Measurements from ENCODE around the gene ANKRD9. TPM values are rescaled to one million over a fixed set of nuclear protein-coding genes. Genes with fewer than 3 reads are reported as not detected.

ANKRD9 gene
- total RNA-seq, 1 donor from 2014 or later = 16.1 TPM

GRCh38 chr14:102512793-102513300, 3.3 kb upstream of the ANKRD9 start:
- ATAC-seq = no peak

- no peak for ATAC-seq
Measured at GRCh38 chr14:102511538-102511937, 2.0 kb upstream of the ANKRD9 start.

GRCh38 chr14:102510616-102511520, 1.3 kb upstream of the ANKRD9 start:
- ATAC-seq = peak; percentile 61

- ATAC-seq = peak; percentile 43
Measured at GRCh38 chr14:102508774-102509745, 516 bp downstream of the ANKRD9 start.

GRCh38 chr14:102508410-102508773, 1.2 kb downstream of the ANKRD9 start:
- ATAC-seq = peak; percentile 55

- no peak for ATAC-seq
Measured at GRCh38 chr14:102507857-102508312, 1.7 kb downstream of the ANKRD9 start.

- ATAC-seq = no peak
Measured at GRCh38 chr14:102507081-102507856, 2.3 kb downstream of the ANKRD9 start.

GRCh38 chr14:102506626-102506925, 3.0 kb downstream of the ANKRD9 start:
- ATAC-seq = no peak

- no peak for ATAC-seq
Measured at GRCh38 chr14:102505775-102506625, 3.6 kb downstream of the ANKRD9 start.

- no peak for ATAC-seq
Measured at GRCh38 chr14:102505000-102505619, 4.5 kb downstream of the ANKRD9 start.

GRCh38 chr14:102504328-102504999, 5.1 kb downstream of the ANKRD9 start:
- no peak for ATAC-seq

- peak; percentile 7 for ATAC-seq
Measured at GRCh38 chr14:102503641-102504327, 5.8 kb downstream of the ANKRD9 start.

- ATAC-seq = no peak
Measured at GRCh38 chr14:102502571-102502970, 7.0 kb downstream of the ANKRD9 start.

- no peak for ATAC-seq
Measured at GRCh38 chr14:102501751-102502315, 7.7 kb downstream of the ANKRD9 start.

- ATAC-seq = no peak
Measured at GRCh38 chr14:102500713-102501112, 8.9 kb downstream of the ANKRD9 start.

- peak; percentile 86 for ATAC-seq
Measured at GRCh38 chr14:102500158-102500662, 9.4 kb downstream of the ANKRD9 start.

GRCh38 chr14:102499401-102500157, 10.0 kb downstream of the ANKRD9 start:
- ATAC-seq = peak; percentile 3

- no peak for ATAC-seq
Measured at GRCh38 chr14:102498678-102499265, 10.8 kb downstream of the ANKRD9 start.

Data from esophagus mucosa (tissue), 1 donor.